ENCODE measurements around the gene XAGE2.
"Not testable (repeated sequence)": the region's sequence is repeated elsewhere in the genome, so short reads cannot be mapped to it uniquely, and the experiment has no call there.

XAGE2 gene, protein sequence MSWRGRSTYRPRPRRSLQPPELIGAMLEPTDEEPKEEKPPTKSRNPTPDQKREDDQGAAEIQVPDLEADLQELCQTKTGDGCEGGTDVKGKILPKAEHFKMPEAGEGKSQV

DNA sequence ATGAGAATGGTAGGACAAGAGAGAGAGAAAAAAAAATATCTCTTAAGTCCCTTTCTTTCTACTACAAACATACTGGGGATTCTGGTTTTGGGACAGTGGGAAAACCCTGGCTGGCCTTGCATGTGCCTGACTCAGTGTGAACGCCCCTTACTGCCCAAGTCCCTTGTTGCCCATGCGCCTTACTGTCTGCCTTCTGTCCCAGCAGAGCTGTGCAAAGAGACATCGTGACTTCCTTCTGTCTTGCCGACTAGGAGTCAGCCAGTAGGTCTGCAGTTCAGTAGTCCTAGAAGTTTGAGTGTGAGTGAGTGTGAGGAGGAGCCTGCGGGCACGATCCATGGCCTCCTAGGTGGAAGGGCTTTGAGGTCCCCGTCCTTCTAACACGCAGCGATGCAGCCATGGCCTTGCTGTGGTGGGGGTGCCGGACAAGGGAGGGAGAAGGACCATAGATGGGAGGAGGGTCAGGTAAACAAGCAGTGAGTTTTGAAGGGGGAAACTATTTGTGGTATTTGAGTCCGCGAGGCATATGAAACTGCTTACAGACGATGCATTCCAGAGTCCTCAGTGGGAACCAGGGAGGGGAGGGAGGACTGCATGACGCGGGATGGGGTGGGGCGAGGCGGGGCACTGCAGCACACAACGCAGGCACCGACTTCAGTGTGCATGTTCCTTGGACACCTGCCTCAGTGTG is at the start of gene XAGE2:
XAGE2 (plus strand) TSS at position 654 of the 688 bp plus-strand sequence. CDS start 994 bp downstream, outside the sequence.
- no peak for DNase-seq (ENCODE audit: low read depth)

DNA sequence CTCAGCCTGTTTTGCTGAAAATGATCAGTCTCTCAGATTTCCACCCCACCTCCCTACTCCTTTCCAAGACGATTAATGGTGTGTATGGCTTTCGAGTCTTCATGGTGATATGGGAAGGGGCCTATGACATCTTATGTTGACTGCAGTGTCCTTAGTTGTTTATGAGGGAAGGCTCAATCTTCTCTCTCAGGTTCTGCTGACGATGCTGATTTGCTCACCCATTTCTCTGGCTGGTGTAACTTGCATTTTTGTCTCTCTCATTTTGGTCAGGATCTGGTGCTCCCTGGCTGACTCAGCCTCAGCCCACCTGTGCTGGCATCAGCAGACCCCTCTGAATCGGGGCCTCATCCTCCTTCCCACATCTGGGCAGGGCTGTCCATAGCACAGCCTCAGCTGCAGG is 31.4 kb upstream of the XAGE2 start:
- DNase-seq (ENCODE audit: low read depth): no peak

DNA sequence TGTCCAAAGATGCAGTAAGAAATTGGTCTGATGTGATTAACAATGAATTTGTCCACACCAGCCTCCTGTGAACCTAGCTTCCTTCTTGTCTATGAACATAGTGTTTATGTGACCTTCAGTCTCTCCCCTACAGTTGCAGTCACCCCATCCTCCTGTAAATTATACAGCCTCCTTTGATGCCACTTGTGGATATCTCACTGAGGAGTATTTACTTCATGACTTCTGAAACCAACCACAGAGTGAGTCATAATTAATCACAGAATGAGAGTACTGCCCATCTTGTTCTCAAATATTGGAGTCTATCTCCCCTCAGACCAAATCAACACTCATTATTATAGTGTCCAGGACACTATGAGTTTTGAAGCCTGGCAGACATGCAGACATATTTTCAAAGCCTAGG is 27.3 kb upstream of the XAGE2 start:
- no peak for DNase-seq (ENCODE audit: low read depth)

DNA sequence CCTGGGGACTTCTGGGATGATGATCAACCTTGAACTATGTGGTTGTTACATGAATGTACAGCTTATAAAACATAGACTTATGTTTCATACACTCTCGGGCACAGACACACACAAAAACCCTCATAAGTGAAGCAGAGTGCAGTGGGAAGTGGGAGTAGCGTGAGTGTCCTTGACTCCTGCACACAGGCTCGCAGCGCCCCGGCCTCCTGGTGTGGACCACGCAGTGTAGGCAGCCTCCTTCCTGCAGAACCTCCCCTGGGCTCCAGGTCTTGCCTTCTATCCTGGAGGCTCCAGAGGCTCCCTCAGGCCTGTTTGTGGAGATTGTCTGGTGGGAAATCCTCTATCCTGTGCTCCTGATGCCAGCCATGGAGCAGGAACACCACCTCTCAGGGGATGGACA is 25.7 kb upstream of the XAGE2 start:
- DNase-seq (ENCODE audit: low read depth): not testable (repeated sequence)

DNA sequence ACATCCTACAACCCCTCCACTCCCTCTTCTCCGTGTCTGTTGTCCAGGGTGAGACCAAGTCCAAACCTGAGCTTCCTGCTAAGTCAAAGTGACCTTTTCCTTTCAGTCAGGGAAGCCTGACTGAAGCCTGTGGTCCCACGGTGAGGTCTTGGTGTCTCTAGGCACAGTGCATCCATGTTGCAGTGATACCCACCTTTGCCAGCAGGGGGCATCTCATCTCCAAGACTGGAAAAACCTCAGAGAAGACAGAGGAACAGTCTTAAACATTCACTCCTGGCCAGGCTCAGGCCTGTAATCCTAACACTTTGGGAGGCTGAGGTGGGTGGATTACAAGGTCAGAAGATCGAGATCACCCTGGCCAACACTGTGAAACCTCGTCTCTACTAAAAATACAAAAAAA is 23.4 kb upstream of the XAGE2 start:
- DNase-seq (ENCODE audit: low read depth): peak; percentile 19

DNA sequence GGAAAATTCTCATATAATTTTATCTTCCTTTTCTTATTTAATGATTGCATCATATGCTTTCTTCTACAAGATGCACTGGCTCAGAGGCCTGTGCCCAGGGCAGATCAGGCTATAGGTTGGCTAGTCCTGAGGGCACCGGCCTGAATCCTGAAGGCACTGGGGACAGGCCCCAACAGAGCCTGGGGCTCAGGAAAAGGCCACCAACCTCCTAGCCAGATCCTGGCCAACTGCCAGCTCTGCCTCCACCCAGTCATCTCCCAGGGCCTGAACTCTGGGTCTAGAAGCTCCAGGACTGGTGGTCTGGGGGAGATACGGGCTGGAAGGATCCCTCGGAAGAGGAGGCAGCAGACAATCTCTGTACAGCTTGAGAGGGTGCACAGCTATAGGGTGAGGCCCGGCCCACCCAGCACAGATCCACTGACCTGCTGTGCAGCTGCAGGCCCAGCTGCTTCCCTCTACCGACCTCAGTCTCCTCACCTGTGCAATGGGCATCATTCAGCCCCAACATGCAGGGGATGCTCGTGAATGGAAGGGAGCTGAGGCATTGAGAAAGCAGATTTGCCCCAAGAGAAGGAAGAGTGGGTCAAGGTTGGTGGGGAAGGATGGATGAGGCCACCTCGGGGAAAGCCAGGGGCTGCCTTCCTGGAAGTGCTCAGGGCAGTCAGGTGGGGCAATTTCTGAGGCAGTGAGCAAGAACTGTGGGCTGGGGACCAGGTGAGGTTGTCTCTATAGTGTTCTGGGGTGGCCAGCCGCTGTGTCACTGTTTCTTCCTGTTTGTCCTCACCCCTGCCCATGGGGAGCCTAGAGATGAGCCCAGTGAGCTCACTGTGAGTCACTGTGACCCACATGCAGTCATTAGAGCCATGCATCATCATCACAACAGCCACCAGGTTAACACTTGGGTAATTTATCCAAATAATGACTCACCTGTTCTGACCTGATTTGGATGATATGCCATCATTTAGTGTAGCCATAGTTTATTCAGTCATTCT is 22.4 kb upstream of the XAGE2 start:
- peak; percentile 0 for DNase-seq (ENCODE audit: low read depth)

DNA sequence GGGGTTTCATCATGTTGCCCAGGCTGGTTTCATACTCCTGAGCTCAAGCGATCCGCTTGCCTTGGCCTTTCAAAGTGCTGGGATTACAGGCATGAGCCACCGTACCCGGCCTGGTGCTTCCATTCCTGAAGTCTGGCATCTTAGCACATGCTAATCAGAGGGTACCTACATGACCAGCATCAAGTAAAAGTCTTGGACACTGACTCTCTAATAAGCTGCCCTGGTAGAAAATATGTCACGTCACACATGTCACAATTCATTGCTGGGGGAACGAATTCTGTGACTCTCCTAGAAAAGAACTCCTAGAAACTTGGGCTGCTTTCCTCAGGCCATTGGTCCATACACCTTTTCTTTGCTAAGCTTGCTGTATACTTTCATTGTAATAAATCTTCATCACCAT is 19.1 kb upstream of the XAGE2 start:
- DNase-seq (ENCODE audit: low read depth): no peak

DNA sequence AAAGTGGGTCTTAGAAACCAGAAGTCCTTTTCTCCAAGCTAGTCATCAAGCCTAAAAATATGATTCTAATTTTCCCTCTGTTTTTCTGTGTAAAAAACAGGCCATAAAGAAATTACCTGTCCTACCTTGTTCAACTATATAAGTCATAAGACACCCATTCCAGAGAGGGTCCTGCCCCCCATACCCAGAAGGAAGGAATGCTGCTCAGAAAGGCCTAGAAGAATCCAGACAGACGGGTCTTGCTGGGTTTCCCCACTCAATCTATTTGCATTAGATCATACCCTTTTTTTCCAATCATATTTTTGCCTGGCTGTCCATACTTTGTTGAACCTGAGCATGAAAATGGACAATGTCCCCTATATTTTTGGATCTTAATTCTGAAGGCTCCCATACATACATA is 16.3 kb upstream of the XAGE2 start:
- DNase-seq (ENCODE audit: low read depth): no peak

DNA sequence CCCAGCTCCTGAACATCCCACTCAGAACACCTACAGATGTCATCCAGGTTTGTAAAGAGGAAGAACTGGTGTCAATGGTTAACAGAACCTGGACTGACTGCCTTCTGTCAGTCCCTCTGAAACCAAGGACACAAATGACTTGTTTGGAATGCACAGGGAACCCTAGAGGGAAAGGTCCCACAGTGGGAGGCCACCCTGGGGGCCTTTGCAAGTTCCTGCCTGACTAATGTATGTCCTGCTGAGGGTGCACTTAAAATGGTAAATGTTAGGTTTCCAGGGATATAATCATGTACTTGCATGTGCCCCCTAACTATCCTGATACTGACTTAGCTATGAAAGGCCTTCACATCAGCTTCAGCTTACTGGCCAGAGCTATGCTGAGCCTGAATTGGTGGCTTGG is 15.0 kb upstream of the XAGE2 start:
- no peak for DNase-seq (ENCODE audit: low read depth)

DNA sequence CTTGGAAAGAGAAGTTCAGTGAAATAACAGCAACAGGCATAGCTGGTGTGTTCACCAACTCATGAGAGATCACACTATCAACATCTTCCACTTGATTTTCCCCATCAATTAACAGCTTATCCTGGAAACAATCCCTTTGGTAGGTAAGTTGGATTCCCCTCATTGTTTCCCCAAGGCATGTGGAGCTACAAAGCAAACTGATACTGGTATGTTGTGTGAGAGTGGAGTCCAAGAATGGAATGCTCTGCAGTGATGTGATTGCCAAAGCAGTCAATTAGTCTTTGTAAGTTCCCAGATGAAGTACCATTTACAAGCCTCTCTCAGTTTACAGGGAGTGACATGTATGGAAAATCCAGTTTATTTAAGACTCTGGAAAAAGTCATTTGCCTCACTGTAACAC is 13.7 kb upstream of the XAGE2 start:
- DNase-seq (ENCODE audit: low read depth): no peak

DNA sequence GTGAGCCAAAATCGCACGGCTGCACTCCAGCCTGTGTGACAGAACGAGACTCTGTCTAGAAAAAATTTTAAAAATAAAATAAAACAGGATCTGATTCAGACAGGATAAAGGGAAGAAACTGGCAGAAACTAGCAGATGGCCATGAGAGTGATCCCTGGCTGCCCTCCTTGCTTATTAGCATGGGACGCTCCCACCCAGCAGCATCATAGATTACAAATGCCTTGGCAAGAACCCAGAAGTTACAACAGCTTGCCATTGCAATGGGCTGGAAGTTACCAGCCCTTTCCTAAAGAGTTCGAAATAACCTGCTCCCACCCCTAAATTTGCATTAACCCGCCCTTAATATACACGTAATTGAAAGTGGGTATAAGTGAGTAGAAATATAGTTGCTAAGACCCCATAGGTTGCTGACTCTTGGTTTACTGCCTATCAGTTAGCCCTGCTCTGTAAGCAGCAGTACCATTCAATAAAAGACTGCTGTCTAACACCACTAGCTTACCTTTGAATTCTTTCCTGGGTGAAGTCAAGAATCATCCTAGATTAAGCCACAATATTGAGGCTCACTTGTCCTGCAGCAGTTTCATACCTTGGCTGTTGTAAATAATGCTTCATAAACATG is 9.1 kb upstream of the XAGE2 start:
- DNase-seq (ENCODE audit: low read depth): no peak

DNA sequence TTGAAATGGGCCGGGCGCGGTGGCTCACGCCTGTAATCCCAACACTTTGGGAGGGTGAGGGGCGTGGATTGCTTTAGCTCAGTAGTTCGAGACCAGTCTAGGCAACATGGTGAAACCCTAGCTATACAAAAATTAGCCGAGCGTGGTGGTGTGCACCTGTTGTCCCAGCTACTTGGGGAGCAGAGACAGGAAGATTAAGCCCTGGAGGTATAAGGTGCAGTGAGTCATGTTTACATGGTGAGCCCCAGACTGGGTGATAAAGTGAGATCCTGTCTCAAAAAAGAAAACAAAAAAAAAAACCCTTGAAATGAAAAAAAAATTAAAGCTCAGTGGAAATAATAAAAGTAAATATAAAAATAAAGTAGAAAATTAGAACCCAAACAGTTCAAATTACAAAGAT is 6.9 kb upstream of the XAGE2 start:
- no peak for DNase-seq (ENCODE audit: low read depth)

DNA sequence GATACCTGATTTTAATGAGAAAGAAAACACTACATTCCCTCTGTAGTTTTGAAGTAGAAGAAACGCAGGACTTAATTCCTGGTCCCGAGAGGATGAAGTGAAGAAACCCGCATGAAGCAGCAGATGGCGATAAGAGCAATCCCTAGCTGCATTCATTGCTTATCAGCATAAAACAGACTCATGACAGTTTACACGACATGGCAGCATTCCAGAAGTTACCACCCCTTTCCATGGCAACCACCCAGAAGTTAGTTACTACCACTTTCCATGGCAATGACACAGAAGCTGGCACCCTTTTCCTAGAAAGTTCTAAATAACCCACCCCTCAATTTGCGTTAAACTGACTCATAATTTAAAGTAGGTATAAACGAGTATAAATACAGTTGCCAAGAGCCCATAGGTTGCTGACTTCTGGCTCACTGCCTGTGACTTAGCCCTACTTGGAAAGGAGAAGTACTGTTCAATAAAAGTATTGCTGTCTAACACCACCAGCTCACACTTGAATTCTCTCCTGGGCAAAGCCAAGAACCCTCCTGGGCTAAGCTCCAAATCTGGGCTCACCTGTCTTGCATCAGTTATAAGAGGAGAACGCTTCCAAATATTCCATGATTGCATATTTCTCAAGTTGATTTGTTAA is 5.5 kb upstream of the XAGE2 start:
- no peak for DNase-seq (ENCODE audit: low read depth)

DNA sequence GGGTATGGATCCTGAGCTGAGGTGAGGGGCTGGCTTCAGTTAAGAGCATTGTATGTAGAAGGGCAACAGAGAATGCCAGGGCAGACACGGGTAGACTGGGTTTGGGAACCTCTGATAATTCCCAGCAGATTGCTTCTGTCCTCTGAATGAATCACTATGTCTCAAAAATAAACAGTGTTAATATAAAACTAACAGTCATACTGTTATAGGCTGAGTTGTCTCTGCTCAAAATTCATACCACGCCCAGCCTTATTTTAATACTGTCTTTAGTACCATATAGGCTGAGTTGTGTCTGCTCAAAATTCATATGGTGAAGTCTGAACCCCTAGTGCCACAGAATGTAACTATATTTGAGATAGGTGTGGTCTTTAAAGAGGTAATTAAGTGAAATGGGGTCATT is 10.0 kb downstream of the XAGE2 start:
- DNase-seq (ENCODE audit: low read depth): no peak

DNA sequence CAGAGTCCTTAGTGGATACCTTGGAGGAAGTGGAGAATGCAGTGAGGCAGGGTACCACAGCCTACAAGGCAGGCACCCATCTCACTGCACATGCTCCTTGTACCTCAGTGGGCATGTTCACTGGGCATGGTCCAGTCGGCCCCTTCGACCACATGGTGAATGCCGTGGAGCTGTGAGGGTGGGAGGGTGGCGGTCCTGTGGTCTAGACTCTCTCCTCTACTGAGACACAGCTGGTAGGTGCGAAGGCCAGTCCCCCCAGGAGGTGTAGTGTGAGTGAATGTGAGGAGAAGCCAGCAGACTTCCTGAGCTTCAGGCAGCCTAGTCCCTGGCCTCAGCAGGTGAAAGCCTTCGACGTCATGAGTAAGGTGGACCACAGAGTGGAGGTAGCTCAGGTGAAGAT is 12.2 kb downstream of the XAGE2 start:
- no peak for DNase-seq (ENCODE audit: low read depth)

DNA sequence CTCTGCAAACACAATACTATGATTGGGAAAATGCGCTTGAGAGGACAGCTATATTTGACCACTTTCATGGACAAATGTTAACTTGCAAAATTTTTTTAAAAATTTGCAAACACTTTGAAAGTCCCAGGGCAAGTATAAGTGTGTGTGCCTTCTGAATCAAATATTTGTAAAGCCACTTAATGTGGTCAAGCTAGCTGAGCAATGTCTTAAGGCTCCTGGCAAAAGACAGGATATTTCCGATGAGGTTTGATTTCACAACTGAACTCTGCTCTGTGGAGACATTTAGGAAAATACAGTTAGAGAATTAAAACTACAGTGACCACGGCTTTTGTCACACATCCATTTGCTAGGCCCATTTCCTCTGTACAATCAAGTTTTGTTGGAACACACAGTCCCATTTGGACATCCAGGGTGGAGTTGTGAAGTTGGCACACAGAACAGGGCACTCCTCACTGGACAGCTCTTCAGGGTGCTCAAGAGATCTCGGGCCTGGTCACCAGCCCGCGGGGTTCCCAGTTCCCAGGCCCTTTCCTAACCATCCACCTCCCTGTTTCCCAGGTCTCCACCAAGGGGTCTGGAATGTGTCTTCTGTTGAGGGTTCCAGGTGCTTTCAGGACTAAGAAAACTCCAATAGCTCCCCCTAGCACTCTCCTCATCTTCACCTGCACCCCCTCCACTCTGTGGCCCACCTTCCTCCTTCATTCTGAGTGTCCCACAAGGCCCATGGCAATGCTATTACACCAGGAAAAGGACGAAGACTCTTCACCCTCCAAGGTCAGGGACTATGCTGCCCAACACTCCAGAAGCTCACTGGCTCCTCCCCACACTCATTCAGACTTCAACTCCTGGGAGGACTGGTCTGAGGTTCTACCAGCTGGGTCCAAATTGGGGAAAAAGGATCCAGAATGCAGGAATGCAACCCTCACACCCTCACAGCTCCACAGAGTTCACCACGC is 41.9 kb downstream of the XAGE2 start:
- DNase-seq (ENCODE audit: low read depth): no peak

DNA sequence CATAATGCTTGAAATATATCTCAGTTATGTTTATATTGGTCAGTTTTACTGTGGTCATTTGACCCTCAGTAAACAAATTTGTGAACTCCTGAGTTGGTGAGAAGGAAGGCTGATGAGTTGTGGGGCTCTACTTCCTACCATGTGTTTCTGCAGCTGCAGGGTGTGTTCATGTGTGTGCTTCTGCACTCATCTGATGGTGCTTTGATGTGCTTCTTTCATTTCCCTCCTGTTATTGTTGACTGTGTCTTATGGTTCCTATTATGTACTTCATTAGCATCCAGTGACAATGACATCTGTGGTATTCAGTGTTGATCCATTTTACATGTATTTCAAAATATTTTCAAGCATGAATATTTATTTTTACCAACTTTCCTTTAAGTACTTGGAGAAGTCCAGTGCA is 46.5 kb downstream of the XAGE2 start:
- no peak for DNase-seq (ENCODE audit: low read depth)

DNA sequence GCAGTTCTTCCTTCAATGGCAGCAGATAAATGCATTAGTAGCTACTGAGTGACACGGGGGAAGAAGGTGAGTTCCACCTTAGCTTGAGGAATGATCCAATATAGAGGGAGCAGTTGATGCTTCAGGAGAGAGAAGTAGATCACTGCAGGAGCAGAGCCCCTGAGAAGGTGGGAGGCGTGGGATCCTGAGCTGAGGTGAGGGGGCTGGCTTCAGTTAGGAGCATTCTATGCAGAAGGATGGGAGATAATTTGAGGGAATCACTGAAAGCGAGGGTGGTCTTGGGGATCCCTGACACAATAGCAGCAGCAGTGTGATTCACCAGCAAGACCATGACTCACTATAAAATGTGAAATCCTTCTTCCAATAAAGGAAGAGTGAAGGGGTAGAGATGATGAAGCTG is 48.0 kb downstream of the XAGE2 start:
- DNase-seq (ENCODE audit: low read depth): no peak

DNA sequence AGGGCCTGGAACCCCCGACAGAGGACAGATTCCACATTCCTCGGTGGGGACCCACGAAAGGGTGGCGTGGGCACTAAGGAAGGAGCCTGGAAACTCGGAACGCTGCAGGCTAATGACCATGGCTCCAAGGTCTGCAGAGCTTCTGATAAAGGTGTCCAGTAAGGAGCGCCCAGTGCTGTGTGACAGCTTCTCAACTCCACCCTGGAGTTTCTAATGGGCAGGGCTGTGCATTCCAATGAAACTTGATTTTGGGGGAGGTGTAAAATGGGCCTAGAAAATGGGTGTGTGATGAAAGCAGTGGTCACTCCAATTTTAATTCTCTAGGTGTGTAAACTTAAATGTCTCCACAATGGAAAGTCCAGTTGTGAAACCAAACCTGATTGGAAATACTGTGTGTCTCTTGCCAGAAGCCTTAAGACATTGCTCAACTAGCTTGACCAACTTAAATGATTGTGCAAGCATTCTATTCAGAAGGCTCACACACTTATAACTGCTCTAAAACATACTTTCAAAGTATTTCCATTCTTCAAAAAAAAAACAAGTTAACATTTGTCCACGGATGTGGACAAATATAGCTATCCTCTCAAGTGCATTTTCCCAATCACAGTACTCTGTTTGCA is 52.1 kb downstream of the XAGE2 start:
- DNase-seq (ENCODE audit: low read depth): no peak

DNA sequence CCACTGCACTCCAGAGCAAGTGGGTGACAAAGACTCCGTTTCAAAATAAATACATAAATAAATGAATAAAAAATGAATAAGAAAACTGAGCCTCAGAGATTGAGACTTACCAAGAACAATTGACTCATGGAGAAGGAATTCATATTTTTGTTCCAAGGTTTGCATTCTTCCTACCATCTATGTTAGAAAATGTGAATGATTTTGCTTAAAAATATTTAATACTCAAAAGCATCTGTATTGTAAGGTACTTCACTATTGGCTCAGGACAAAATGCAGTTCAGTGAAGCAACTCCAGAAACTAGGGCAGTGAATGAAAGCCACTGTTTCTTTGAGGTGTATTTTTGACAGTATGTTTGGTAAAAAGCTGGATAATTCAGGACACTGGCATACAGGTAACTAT is 54.1 kb downstream of the XAGE2 start:
- no peak for DNase-seq (ENCODE audit: low read depth)

DNA sequence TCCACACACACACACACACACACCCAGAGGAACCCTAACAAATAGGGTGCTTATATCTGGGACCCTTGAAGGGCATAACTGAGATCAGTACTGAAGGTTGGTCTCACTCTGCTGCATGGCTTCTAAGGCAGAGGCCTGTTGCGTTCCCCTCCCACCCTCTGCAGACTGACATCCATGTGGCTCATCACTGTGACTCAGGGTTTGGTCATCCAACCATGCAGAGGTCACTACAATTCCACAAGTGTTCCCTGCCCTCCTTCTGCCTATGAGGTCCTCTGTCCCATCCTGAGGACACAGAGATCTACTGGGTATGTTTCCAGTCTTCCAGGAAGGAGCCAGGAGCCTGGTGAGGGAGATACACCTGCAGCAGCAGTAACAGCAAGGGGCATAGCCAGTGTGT is 55.8 kb downstream of the XAGE2 start:
- DNase-seq (ENCODE audit: low read depth): no peak
